Measurements from ENCODE around the gene KL.

KL gene

GRCh38 chr13:33087091-33087490 is 70.9 kb downstream of the KL start:
- DNase-seq = no peak

GRCh38 chr13:33087790-33088189 is 71.6 kb downstream of the KL start:
- no peak for DNase-seq

GRCh38 chr13:33089311-33089710 is 73.1 kb downstream of the KL start:
- DNase-seq = no peak

GRCh38 chr13:33090755-33091414 is 74.7 kb downstream of the KL start:
- DNase-seq = no peak

GRCh38 chr13:33091415-33091774 is 75.2 kb downstream of the KL start:
- DNase-seq = no peak

- DNase-seq = no peak
Observed at GRCh38 chr13:33092073-33092987, 76.1 kb downstream of the KL start.

GRCh38 chr13:33096886-33097605 is 80.8 kb downstream of the KL start:
- no peak for DNase-seq

- DNase-seq = no peak
Observed at GRCh38 chr13:33099860-33100259, 83.6 kb downstream of the KL start.

GRCh38 chr13:33100886-33101285 is 84.7 kb downstream of the KL start:
- DNase-seq = no peak

GRCh38 chr13:33101835-33102234 is 85.6 kb downstream of the KL start:
- no peak for DNase-seq

GRCh38 chr13:33103457-33103856 is 87.2 kb downstream of the KL start:
- DNase-seq = no peak

GRCh38 chr13:33105387-33106005 is 89.3 kb downstream of the KL start:
- no peak for DNase-seq

GRCh38 chr13:33106656-33107360 is 90.6 kb downstream of the KL start:
- no peak for DNase-seq

GRCh38 chr13:33107361-33107760 is 91.1 kb downstream of the KL start:
- DNase-seq = no peak

GRCh38 chr13:33108620-33109019 is 92.4 kb downstream of the KL start:
- no peak for DNase-seq

- DNase-seq = no peak
Observed at GRCh38 chr13:33109271-33109697, 93.1 kb downstream of the KL start.

GRCh38 chr13:33109801-33110200 is 93.6 kb downstream of the KL start:
- no peak for DNase-seq

- no peak for DNase-seq
Observed at GRCh38 chr13:33110386-33110712, 94.1 kb downstream of the KL start.

- no peak for DNase-seq
Observed at GRCh38 chr13:33110713-33111413, 94.6 kb downstream of the KL start.

- no peak for DNase-seq
Observed at GRCh38 chr13:33111414-33112110, 95.3 kb downstream of the KL start.

GRCh38 chr13:33112766-33113165 is 96.5 kb downstream of the KL start:
- no peak for DNase-seq
